WERI-Rb-1 (cell line): ENCODE data around the gene NRP2.

ENCODE experiments used
- DNase-seq: peaks from one replicate; pipeline ENCODE4 v3.0.0-alpha.2; 2020
- H3K27ac ChIP-seq: fragments of 250-450 bp; sonication (Bioruptor Pico); 2 replicates; pipeline ENCODE4 v1.5.1; 2020; ENCODE audit warnings: mild to moderate bottlenecking, moderate library complexity
- H3K27me3 ChIP-seq: fragments of 250-450 bp; sonication (Bioruptor Pico); 2 replicates; pipeline ENCODE4 v1.5.1; 2021; ENCODE audit warnings: mild to moderate bottlenecking, low read depth, moderate library complexity; ENCODE audit not compliant: insufficient read depth, severe bottlenecking
- H3K36me3 ChIP-seq: fragments of 250-450 bp; sonication (Bioruptor Pico); 2 replicates; pipeline ENCODE4 v1.5.1; 2020; ENCODE audit warnings: mild to moderate bottlenecking, moderate library complexity
- H3K4me3 ChIP-seq: 2 replicates; pipeline ENCODE4 v1.5.1; 2011; ENCODE audit warnings: low read depth, mild to moderate bottlenecking, control low read depth, low read length
- H3K9me3 ChIP-seq: fragments of 250-450 bp; sonication (Bioruptor Pico); 2 replicates; pipeline ENCODE4 v1.5.1; 2021; ENCODE audit warnings: mild to moderate bottlenecking, moderate library complexity; ENCODE audit not compliant: severe bottlenecking
- TF ChIP-seq, protein P1 (sequence below): IDR thresholded peaks from 2 replicates; pipeline ENCODE4 v1.5.1; 2011; ENCODE audit warnings: low read depth, mild to moderate bottlenecking, control low read depth, inconsistent platforms, low read length

The NRP2 gene

DNA sequence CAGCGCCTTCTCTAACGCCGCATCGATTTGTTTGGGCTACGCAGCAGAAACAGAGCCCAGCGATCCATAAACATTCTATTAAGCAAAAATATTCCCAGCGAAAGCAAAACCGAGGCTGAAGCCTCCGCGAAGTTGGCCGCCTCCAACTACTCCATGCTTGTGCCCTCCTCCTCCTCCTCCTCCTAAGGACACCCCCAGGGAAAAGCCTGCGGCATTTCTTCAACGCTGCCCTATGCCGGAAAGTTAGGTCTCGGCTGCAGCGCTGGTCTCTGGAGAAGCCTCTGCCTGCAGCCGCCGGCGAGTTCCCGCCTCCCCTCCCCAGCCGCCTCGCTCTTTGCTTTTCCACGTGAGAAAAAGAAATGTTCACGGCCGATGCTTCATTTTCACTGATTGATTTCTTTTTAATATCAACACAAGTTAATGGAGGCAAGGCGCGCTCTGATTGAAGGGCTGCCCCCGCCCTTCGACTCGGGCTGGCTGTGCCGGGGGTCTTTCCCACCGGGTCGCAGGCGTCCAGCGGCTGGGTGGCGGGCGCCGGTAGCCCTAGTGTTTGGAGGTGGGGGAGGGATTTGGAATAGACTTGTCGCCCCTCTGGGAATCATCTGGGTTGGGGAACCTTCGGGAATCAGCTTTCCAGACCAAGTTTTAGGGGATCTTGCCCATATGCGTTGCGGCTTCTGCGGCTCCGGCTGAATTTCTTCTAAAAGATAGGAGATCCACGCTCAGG lies 3.9 kb downstream of the NRP2 start:
- Histone ChIP-seq H3K27ac (no peak overlapping the region), H3K27me3 (no peaks in the 10 kb centered on the region), H3K36me3 (no peaks in the 10 kb centered on the region), H3K9me3 (no peaks in the 10 kb centered on the region), H3K4me3 (no peak overlapping the region)
- DNase-seq, result no peak
- TF ChIP-seq, protein P1, sequence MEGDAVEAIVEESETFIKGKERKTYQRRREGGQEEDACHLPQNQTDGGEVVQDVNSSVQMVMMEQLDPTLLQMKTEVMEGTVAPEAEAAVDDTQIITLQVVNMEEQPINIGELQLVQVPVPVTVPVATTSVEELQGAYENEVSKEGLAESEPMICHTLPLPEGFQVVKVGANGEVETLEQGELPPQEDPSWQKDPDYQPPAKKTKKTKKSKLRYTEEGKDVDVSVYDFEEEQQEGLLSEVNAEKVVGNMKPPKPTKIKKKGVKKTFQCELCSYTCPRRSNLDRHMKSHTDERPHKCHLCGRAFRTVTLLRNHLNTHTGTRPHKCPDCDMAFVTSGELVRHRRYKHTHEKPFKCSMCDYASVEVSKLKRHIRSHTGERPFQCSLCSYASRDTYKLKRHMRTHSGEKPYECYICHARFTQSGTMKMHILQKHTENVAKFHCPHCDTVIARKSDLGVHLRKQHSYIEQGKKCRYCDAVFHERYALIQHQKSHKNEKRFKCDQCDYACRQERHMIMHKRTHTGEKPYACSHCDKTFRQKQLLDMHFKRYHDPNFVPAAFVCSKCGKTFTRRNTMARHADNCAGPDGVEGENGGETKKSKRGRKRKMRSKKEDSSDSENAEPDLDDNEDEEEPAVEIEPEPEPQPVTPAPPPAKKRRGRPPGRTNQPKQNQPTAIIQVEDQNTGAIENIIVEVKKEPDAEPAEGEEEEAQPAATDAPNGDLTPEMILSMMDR, result no peak

DNA sequence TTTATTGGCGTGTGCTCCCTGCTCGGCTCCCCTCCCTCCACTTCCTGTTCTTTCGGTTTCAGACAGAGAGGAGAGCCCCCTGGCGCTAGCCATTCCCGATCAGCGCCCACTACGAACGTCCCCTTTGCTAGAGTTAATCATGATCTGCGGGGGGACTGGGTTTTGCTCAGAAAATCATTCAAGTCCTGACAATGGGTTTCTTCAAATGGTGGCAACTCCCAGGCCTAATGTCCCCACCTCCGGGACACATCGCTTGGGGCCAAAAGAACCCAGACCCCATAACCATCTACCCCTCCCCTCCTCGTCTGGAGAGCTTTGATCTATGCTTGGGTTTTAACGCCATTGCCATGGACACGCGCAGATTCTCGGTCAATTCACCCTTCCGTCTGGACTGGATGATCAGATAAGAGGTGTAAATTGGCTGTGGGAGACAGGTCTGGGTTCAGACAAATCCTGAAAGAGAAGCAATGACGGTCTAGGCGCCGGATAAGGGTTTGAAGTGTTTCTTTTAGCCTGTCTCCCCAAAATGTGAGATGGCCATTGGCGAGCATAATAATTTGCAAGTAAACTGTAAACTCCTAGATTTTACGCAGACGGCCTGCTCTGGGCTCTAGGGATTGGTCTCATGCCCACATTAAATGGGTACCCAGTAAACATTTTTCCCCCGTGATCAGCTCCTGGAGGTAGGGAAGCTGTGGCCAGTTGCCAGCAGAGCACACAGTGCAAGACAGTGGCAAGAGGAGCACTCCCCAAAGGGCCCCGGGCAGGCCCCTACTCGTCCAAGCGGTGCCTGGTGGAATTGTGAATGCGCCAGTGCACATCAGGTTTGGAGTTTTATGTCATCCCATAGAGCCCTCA lies 4.7 kb downstream of the NRP2 start:
- Histone ChIP-seq H3K4me3 (no peak overlapping the region), H3K36me3 (no peaks in the 10 kb centered on the region), H3K27me3 (no peaks in the 10 kb centered on the region), H3K9me3 (no peaks in the 10 kb centered on the region), H3K27ac (no peak overlapping the region)
- TF ChIP-seq, protein P1, result no peak
- no peak for DNase-seq

DNA sequence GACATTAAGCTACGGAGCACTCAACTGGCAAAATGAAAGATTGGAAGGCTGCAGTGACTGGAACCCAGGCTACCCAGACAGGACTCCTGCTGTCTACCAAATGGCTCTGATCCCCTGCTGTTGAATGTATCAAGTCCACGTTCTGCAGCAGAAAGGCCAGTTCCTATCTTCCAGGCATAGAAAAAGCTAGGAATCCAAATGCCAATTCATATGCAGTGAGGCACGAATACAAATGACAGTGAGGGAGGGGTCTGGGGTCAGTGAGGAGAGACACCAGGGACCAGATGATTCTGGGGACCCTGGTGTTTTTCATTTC lies 5.3 kb downstream of the NRP2 start:
- no peak for DNase-seq
- H3K4me3 ChIP-seq, result no peak overlapping the region
- H3K27ac ChIP-seq, result no peak overlapping the region
- no peaks in the 10 kb centered on the region for H3K27me3 ChIP-seq
- no peaks in the 10 kb centered on the region for H3K36me3 ChIP-seq
- TF ChIP-seq, protein P1, result no peak
- H3K9me3 ChIP-seq, result no peaks in the 10 kb centered on the region

DNA sequence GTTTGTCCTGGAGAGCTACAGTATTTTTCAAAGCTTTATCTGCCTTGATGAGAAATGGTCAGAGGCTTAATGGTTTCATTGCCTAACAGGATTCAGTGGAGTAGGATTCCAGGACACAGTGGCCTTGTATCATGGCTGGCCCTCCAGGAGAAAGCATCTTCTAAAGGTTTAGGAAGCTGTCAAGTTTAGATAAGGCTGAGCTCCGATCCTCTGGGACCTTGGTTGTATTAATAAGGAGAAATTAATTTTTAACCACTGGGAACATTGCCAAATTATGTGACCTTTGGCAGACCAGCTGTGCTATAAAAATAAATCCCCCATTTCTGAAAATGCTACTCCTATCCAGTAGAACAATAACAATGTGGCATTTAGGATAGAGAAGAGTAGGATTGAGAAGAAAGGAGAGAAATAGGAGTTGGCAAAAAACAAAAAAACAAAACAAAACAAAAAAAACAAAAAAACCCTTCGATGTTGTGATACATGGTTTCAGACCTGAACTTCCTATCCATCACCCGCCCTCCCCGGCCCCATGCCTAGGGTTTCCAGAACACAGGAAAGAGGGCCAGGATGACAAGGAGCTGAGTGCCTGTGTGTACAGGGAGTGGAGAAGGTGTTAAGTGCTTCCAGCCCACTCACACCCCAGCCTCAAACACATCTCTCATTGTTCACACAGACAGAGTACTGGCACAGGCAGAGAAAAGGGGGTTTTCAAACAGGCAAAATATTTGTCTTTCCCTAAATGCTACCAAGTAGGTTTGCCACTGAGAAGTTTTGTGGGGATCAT lies 6.3 kb downstream of the NRP2 start:
- TF ChIP-seq, protein P1, result no peak
- H3K27ac ChIP-seq, result no peak overlapping the region
- DNase-seq, result no peak
- H3K36me3 ChIP-seq, result no peaks in the 10 kb centered on the region
- no peaks in the 10 kb centered on the region for H3K9me3 ChIP-seq
- H3K4me3 ChIP-seq, result no peak overlapping the region
- H3K27me3 ChIP-seq, result no peaks in the 10 kb centered on the region

DNA sequence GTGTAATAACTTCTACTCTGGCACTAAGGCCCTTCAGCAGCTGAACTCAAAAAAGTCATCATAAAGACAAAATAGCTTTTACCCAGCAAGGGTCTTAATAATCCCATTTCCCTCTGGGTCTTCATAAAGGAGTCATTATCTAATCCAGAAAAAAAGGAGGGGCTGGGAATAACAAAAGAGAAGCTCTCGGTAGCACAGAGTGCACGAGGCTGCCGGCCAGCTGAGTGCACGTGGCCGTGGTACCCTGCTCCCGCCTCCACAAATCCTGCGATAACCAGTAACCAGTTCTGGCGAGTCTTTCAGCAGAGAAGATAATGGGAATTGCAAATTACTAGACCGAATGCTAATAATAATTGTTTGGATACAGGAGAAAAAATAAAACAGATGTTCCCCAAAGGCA lies 7.5 kb downstream of the NRP2 start:
- Histone ChIP-seq H3K4me3 (no peak overlapping the region), H3K27ac (no peak overlapping the region), H3K9me3 (no peaks in the 10 kb centered on the region), H3K36me3 (no peaks in the 10 kb centered on the region), H3K27me3 (no peaks in the 10 kb centered on the region)
- no peak for DNase-seq
- TF ChIP-seq, protein P1, result no peak
